ENCODE measurements around the gene CATSPERE. TPM values are rescaled to one million over a fixed set of nuclear protein-coding genes. Genes with fewer than 3 reads are reported as not detected.
"Not testable (repeated sequence)": the region's sequence is repeated elsewhere in the genome, so short reads cannot be mapped to it uniquely, and the experiment has no call there.

The CATSPERE gene
- total RNA-seq, 2 experiments from 2014 or later = 0.30 to 0.44 TPM

GRCh38 chr1:244502630-244503029, 41.6 kb downstream of the CATSPERE start:
- ATAC-seq = no peak
- Mint-ChIP-seq H3K27ac (no peak overlapping the region), H3K9me3 (ENCODE audit: low read depth) (peaks cover under 1% of the 10 kb centered on the region), H3K4me3 (no peak overlapping the region), H3K36me3 (no peaks in the 10 kb centered on the region), H3K27me3 (no peaks in the 10 kb centered on the region), H3K4me1 (no peaks in the 10 kb centered on the region)
- no peak for DNase-seq
- CTCF ChIA-PET = no interaction called here

GRCh38 chr1:244513493-244513892, 52.4 kb downstream of the CATSPERE start:
- DNase-seq (no peak), ATAC-seq (no peak)
- peaks cover 5% of the 10 kb centered on the region for H3K9me3 Mint-ChIP-seq (ENCODE audit: low read depth)
- CTCF ChIA-PET = no interaction called here
- peaks cover 4% of the 10 kb centered on the region for H3K36me3 Mint-ChIP-seq
- no peaks in the 10 kb centered on the region for H3K27me3 Mint-ChIP-seq
- H3K4me3 Mint-ChIP-seq = no peak overlapping the region
- H3K27ac Mint-ChIP-seq = no peak overlapping the region
- H3K4me1 Mint-ChIP-seq = no peaks in the 10 kb centered on the region

- CTCF ChIA-PET = no interaction called here
- H3K36me3 Mint-ChIP-seq = peaks cover 4% of the 10 kb centered on the region
- H3K4me1 Mint-ChIP-seq = no peaks in the 10 kb centered on the region
- H3K9me3 Mint-ChIP-seq (ENCODE audit: low read depth) = peaks cover 7% of the 10 kb centered on the region
- DNase-seq (no peak), ATAC-seq (no peak)
- H3K4me3 Mint-ChIP-seq = no peak overlapping the region
- H3K27ac Mint-ChIP-seq = no peak overlapping the region
- no peaks in the 10 kb centered on the region for H3K27me3 Mint-ChIP-seq
Measured at GRCh38 chr1:244515680-244516079, 54.6 kb downstream of the CATSPERE start.

GRCh38 chr1:244536316-244536715, 75.2 kb downstream of the CATSPERE start:
- Mint-ChIP-seq H3K9me3 (ENCODE audit: low read depth) (no peaks in the 10 kb centered on the region), H3K4me1 (no peaks in the 10 kb centered on the region), H3K27me3 (peaks cover 4% of the 10 kb centered on the region), H3K36me3 (peaks cover 1% of the 10 kb centered on the region), H3K4me3 (no peak overlapping the region), H3K27ac (no peak overlapping the region)
- ATAC-seq (no peak), DNase-seq (no peak)
- CTCF ChIA-PET = no interaction called here

- CTCF ChIA-PET = no interaction called here
- Mint-ChIP-seq H3K4me3 (no peak overlapping the region), H3K9me3 (ENCODE audit: low read depth) (peaks cover 5% of the 10 kb centered on the region), H3K27ac (no peak overlapping the region), H3K27me3 (no peaks in the 10 kb centered on the region), H3K36me3 (no peaks in the 10 kb centered on the region), H3K4me1 (no peaks in the 10 kb centered on the region)
- ATAC-seq = no peak
- DNase-seq = no peak
Measured at GRCh38 chr1:244545511-244545910, 84.4 kb downstream of the CATSPERE start.

GRCh38 chr1:244548558-244549115, 87.6 kb downstream of the CATSPERE start:
- no peak for ATAC-seq
- Mint-ChIP-seq H3K27me3 (no peaks in the 10 kb centered on the region), H3K4me3 (no peak overlapping the region), H3K36me3 (no peaks in the 10 kb centered on the region), H3K27ac (no peak overlapping the region), H3K9me3 (ENCODE audit: low read depth) (peaks cover 3% of the 10 kb centered on the region), H3K4me1 (no peaks in the 10 kb centered on the region)
- DNase-seq = no peak
- CTCF ChIA-PET = no interaction called here

- CTCF ChIA-PET = no interaction called here
- Mint-ChIP-seq H3K4me1 (no peaks in the 10 kb centered on the region), H3K4me3 (no peak overlapping the region), H3K27me3 (no peaks in the 10 kb centered on the region), H3K36me3 (no peaks in the 10 kb centered on the region), H3K9me3 (ENCODE audit: low read depth) (peaks cover 6% of the 10 kb centered on the region), H3K27ac (no peak overlapping the region)
- no peak for ATAC-seq
- no peak for DNase-seq
Measured at GRCh38 chr1:244552336-244552735, 91.3 kb downstream of the CATSPERE start.

- peaks cover 3% of the 10 kb centered on the region for H3K9me3 Mint-ChIP-seq (ENCODE audit: low read depth)
Measured at GRCh38 chr1:244556263-244556662, 95.2 kb downstream of the CATSPERE start.

GRCh38 chr1:244557565-244557964, 96.5 kb downstream of the CATSPERE start:
- Mint-ChIP-seq H3K36me3 (no peaks in the 10 kb centered on the region), H3K4me3 (no peak overlapping the region), H3K27me3 (no peaks in the 10 kb centered on the region), H3K4me1 (no peaks in the 10 kb centered on the region), H3K9me3 (ENCODE audit: low read depth) (peaks cover 3% of the 10 kb centered on the region), H3K27ac (no peak overlapping the region)
- DNase-seq = no peak
- ATAC-seq = no peak
- CTCF ChIA-PET = no interaction called here

More at GRCh38 chr1:244556263-244556662, 95.2 kb downstream of the CATSPERE start:
- Mint-ChIP-seq H3K4me3 (no peak overlapping the region), H3K27me3 (no peaks in the 10 kb centered on the region), H3K4me1 (no peaks in the 10 kb centered on the region), H3K27ac (no peak overlapping the region), H3K36me3 (no peaks in the 10 kb centered on the region)
- ATAC-seq = no peak
- CTCF ChIA-PET = no interaction called here
- DNase-seq = no peak

GRCh38 chr1:244559561-244559960, 98.5 kb downstream of the CATSPERE start:
- Mint-ChIP-seq H3K36me3 (peaks cover 1% of the 10 kb centered on the region), H3K9me3 (ENCODE audit: low read depth) (peaks cover 6% of the 10 kb centered on the region), H3K27me3 (no peaks in the 10 kb centered on the region), H3K4me1 (no peaks in the 10 kb centered on the region), H3K27ac (no peak overlapping the region), H3K4me3 (no peak overlapping the region)
- ATAC-seq = no peak
- CTCF ChIA-PET = no interaction called here
- no peak for DNase-seq

GRCh38 chr1:244562877-244563276, 101.8 kb downstream of the CATSPERE start:
- CTCF ChIA-PET; H3K4me3 Mint-ChIP-seq; DNase-seq; H3K27me3 Mint-ChIP-seq; H3K27ac Mint-ChIP-seq; H3K36me3 Mint-ChIP-seq; H3K4me1 Mint-ChIP-seq; ATAC-seq; H3K9me3 Mint-ChIP-seq (ENCODE audit: low read depth): not testable (repeated sequence)

GRCh38 chr1:244573768-244574167, 112.7 kb downstream of the CATSPERE start:
- Mint-ChIP-seq H3K27me3 (no peaks in the 10 kb centered on the region), H3K4me3 (no peak overlapping the region), H3K27ac (no peak overlapping the region), H3K4me1 (no peaks in the 10 kb centered on the region), H3K9me3 (ENCODE audit: low read depth) (peaks cover 18% of the 10 kb centered on the region), H3K36me3 (peaks cover 7% of the 10 kb centered on the region)
- CTCF ChIA-PET = no interaction called here
- ATAC-seq (no peak), DNase-seq (no peak)

GRCh38 chr1:244576259-244576892, 115.3 kb downstream of the CATSPERE start:
- Mint-ChIP-seq H3K27ac (no peak overlapping the region), H3K4me3 (no peak overlapping the region), H3K27me3 (no peaks in the 10 kb centered on the region), H3K9me3 (ENCODE audit: low read depth) (peaks cover 21% of the 10 kb centered on the region), H3K4me1 (no peaks in the 10 kb centered on the region), H3K36me3 (peaks cover 7% of the 10 kb centered on the region)
- ATAC-seq = no peak
- CTCF ChIA-PET = no interaction called here
- no peak for DNase-seq

GRCh38 chr1:244578205-244578604, 117.1 kb downstream of the CATSPERE start:
- peaks cover 19% of the 10 kb centered on the region for H3K9me3 Mint-ChIP-seq (ENCODE audit: low read depth)
- H3K27me3 Mint-ChIP-seq, H3K27ac Mint-ChIP-seq, H3K4me3 Mint-ChIP-seq, H3K36me3 Mint-ChIP-seq, H3K4me1 Mint-ChIP-seq, CTCF ChIA-PET, ATAC-seq, DNase-seq: not testable (repeated sequence)
